ENCODE results near the gene UNC79. TPM values are rescaled to one million over a fixed set of nuclear protein-coding genes. Genes with fewer than 3 reads are reported as not detected.
A peak's percentile ranks its signal among the peaks of the same experiment; 100 is the strongest.

UNC79 gene
- total and polyA plus RNA-seq, 7 donors = 0.03 to 0.88 (median 0.44) TPM

DNA sequence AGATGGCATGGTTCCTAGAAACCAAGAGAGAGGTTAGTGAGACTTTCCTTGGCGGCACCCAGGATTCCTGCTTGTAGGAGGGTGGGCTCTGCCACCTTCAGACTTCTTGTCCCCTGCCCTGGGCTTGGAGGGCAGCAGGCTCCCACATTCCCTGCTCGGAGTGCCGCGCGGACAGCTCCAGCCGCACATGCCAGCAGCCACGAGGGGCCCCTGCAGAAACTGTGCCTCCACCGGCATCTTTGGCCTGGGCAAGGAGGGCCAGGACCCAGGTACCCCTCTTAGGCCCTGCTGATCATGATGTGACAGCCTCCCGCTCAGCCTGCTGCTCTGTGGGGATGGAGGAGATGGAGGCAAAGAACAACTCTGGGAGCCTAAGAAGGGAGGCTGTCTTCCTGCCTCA, 295.3 kb downstream of the UNC79 start:
- intact Hi-C loops (cut with DNase I) = no loop called here
- Histone ChIP-seq H3K27me3 (ENCODE audit: insufficient read depth in 3 of 3, low read length in 2 of 3) (no peaks in the 10 kb centered on the region), H3K36me3 (ENCODE audit: insufficient read depth in 1 of 2, low read depth in 1 of 2) (no peaks in the 10 kb centered on the region), H3K27ac (no peak overlapping the region), H3K4me3 (no peak overlapping the region), H3K9me3 (no peaks in the 10 kb centered on the region), H3K4me1 (no peaks in the 10 kb centered on the region)
- DNase-seq (no peak), ATAC-seq (no peak)
- 93 to 94% (median 93%) methylated on average over 9 of the region's 9 CpGs for WGBS, 3 donors
- TF ChIP-seq, protein P1, sequence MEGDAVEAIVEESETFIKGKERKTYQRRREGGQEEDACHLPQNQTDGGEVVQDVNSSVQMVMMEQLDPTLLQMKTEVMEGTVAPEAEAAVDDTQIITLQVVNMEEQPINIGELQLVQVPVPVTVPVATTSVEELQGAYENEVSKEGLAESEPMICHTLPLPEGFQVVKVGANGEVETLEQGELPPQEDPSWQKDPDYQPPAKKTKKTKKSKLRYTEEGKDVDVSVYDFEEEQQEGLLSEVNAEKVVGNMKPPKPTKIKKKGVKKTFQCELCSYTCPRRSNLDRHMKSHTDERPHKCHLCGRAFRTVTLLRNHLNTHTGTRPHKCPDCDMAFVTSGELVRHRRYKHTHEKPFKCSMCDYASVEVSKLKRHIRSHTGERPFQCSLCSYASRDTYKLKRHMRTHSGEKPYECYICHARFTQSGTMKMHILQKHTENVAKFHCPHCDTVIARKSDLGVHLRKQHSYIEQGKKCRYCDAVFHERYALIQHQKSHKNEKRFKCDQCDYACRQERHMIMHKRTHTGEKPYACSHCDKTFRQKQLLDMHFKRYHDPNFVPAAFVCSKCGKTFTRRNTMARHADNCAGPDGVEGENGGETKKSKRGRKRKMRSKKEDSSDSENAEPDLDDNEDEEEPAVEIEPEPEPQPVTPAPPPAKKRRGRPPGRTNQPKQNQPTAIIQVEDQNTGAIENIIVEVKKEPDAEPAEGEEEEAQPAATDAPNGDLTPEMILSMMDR (IDR thresholded peaks at IDR 0.05) = no peak

DNA sequence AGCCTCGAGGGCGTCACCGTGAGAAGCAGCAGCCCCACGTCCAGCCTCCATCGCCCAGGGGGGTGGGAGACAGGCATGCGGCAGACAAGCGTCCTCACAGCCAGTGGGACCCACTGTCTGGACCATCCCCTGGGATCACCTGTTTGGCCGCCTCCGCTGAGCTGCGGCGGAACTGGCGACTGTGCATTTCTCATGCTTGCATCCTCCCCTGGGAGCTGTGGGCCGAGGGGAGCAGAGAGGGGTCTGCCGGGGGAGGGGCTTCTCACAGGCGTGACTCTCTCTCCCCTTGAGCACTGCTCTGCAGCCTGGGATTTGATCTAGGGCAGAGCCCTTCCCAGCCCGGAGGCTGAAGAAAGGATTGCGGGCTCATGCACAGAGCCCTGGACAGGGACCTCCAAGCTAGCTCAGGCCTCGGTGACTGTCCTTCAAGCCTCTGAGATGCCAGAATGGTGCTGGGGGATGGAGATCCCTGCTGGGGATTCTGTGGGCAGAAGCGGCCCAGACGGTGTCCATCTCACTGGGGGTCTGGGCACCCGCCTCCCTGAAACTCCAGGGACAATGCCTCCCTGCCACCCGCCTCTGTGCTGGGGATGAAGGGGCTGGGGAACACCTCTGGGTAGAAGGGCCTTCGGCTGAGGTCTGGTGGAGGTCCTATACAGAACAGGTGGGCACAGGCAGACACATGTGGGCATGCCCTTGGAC, 296.5 kb downstream of the UNC79 start:
- 75 to 85% (median 80%) methylated on average over 23 of the region's 23 CpGs for WGBS, 3 donors
- no peaks in the 10 kb centered on the region for H3K4me1 ChIP-seq
- DNase-seq = peak in 1 of 2 donors; percentile 39
- intact Hi-C loops (cut with DNase I) = no loop called here
- H3K27me3 ChIP-seq (ENCODE audit: insufficient read depth in 3 of 3, low read length in 2 of 3) = no peaks in the 10 kb centered on the region
- ATAC-seq = no peak
- H3K27ac ChIP-seq = no peak overlapping the region
- H3K4me3 ChIP-seq = no peak overlapping the region
- TF ChIP-seq, protein P1 (IDR thresholded peaks at IDR 0.05) = no peak
- no peaks in the 10 kb centered on the region for H3K36me3 ChIP-seq (ENCODE audit: insufficient read depth in 1 of 2, low read depth in 1 of 2)
- no peaks in the 10 kb centered on the region for H3K9me3 ChIP-seq

DNA sequence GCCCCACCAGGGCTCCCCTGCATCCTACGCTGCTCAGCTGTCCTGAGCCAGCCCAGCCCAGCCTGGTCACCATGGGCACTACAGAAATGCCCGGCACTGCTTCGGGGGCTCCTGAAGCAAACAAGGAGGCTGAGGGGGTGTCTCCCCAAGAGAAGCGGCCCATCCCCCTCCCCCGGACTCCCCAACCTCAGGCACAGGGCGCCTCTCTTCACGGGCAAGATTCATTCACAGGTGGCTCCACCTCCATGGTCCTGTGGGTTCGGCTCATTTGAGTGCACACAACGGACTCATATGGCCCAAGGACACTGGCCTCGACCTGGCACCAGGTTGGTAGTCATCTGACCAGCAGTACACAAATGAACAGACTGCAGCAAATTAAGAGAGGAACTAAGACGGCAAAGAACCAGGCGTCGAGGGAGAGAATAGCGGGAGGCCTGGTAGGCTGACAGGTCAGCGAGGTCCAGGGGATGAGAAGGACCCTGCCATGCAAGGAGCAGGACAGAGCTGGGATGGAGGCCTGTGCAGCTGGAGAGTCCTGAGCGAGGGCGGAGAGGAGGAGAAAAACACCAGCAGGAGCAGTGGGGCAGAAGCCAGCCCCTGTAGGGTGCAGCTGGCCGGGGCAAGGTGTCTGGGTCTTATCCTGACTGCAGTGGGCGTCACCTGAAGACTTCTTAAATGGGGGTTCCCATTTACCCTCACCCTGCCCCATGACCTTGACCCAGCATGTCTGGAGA, 297.3 kb downstream of the UNC79 start:
- DNase-seq = peak in 1 of 2 donors; percentile 21
- H3K4me1 ChIP-seq = no peaks in the 10 kb centered on the region
- no peak overlapping the region for H3K27ac ChIP-seq
- H3K27me3 ChIP-seq (ENCODE audit: insufficient read depth in 3 of 3, low read length in 2 of 3) = no peaks in the 10 kb centered on the region
- TF ChIP-seq, protein P1 (IDR thresholded peaks at IDR 0.05) = no peak
- H3K9me3 ChIP-seq = no peaks in the 10 kb centered on the region
- intact Hi-C loops (cut with DNase I) = no loop called here
- 94 to 95% (median 95%) methylated on average over 19 of the region's 19 CpGs for WGBS, 3 donors
- H3K4me3 ChIP-seq = no peak overlapping the region
- H3K36me3 ChIP-seq (ENCODE audit: insufficient read depth in 1 of 2, low read depth in 1 of 2) = no peaks in the 10 kb centered on the region
- no peak for ATAC-seq

DNA sequence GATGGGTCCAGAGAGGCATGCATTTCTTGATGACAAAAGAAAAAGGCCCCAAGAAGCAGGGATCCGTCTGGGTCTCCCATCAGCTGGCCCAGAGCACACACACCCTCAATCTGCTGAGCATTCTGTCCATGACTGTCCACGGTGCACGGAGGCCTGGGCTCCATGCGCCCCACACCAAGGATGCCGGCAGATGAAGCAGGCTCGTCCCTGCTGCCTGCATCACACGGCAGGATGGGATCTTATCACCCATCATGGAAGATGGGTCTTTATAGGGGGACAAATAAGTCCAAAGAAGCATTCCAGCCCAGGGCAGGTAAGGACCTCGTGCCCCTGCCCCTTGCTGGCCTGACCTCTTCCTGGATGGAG, 297.9 kb downstream of the UNC79 start:
- TF ChIP-seq, protein P1 (IDR thresholded peaks at IDR 0.05) = no peak
- H3K36me3 ChIP-seq (ENCODE audit: insufficient read depth in 1 of 2, low read depth in 1 of 2) = no peaks in the 10 kb centered on the region

More for the DNA sequence above, 297.9 kb downstream of the UNC79 start:
- intact Hi-C loops (cut with DNase I) = no loop called here
- H3K27ac ChIP-seq = no peak overlapping the region
- H3K9me3 ChIP-seq = no peaks in the 10 kb centered on the region
- ATAC-seq = no peak
- no peaks in the 10 kb centered on the region for H3K4me1 ChIP-seq
- DNase-seq = no peak
- 91 to 94% (median 94%) methylated on average over 8 of the region's 8 CpGs for WGBS, 3 donors
- H3K27me3 ChIP-seq (ENCODE audit: insufficient read depth in 3 of 3, low read length in 2 of 3) = no peaks in the 10 kb centered on the region
- H3K4me3 ChIP-seq = no peak overlapping the region
